ENCODE results near the gene PHIP. TPM values are rescaled to one million over a fixed set of nuclear protein-coding genes. Genes with fewer than 3 reads are reported as not detected.

PHIP gene
- total RNA-seq, 1 donor from 2014 or later = 129 TPM

DNA sequence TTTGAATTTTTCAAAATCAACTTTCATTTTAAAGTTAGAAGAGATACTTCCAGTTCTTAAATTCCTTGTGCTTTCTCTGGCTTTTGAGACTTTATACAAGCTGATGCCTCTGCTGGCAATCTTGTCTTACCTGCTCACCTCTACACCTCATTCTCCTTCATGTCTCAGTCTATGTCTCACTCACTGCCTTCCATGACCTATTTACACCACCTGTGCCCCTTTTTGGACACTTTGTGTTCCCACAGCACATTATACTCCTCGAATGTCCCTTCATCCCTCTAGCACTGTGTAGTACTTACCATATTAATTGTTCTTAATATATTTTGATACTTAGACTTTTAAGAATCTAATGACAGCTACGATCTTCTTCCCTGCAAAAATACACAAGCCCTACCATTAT is 15.3 kb downstream of the PHIP start:
- Histone ChIP-seq H3K4me1 (peaks cover 11% of the 10 kb centered on the region), H3K4me3 (no peak overlapping the region), H3K27ac (peak overlapping the region; percentile 13), H3K79me2 (ENCODE audit: low read depth) (peaks cover 100% of the 10 kb centered on the region), H3K36me3 (peaks cover 34% of the 10 kb centered on the region), H3K4me2 (no peak overlapping the region), H4K20me1 (ENCODE audit: low read depth) (peaks cover 87% of the 10 kb centered on the region), H2AFZ (replicated peaks) (no peak overlapping the region), H3K9ac (no peak overlapping the region), H3K27me3 (no peaks in the 10 kb centered on the region), H3K9me3 (ENCODE audit: low read depth) (no peaks in the 10 kb centered on the region), H3F3A (ENCODE audit: low read depth) (no peaks in the 10 kb centered on the region)
- H3K4me1 Mint-ChIP-seq = peaks cover 2% of the 10 kb centered on the region
- H3K4me3 Mint-ChIP-seq = no peak overlapping the region
- H3K27me3 Mint-ChIP-seq (ENCODE audit: insufficient read depth, low read depth) = no peaks in the 10 kb centered on the region
- H3K9me3 Mint-ChIP-seq = no peaks in the 10 kb centered on the region
- no peak overlapping the region for H3K27ac Mint-ChIP-seq
- TF ChIP-seq CTCF (IDR thresholded peaks at IDR 0.05) (no peak), EZH2phosphoT487 (IDR thresholded peaks at IDR 0.05) (no peak), EZH2 (IDR thresholded peaks at IDR 0.05) (no peak)
- peaks cover 26% of the 10 kb centered on the region for H3K36me3 Mint-ChIP-seq
- DNase-seq (ENCODE audit: low spot score) = no peak

GRCh38 chr6:79057746-79058145 is 20.3 kb downstream of the PHIP start:
- Histone ChIP-seq H3K4me3 (no peak overlapping the region), H3K79me2 (ENCODE audit: low read depth) (peaks cover 99% of the 10 kb centered on the region), H3K4me2 (no peak overlapping the region), H3K9ac (no peak overlapping the region), H3K27me3 (no peaks in the 10 kb centered on the region), H2AFZ (replicated peaks) (no peak overlapping the region), H3K27ac (no peak overlapping the region), H4K20me1 (ENCODE audit: low read depth) (peaks cover 50% of the 10 kb centered on the region), H3K4me1 (no peaks in the 10 kb centered on the region), H3K9me3 (ENCODE audit: low read depth) (no peaks in the 10 kb centered on the region), H3K36me3 (peaks cover 69% of the 10 kb centered on the region), H3F3A (ENCODE audit: low read depth) (no peaks in the 10 kb centered on the region)
- TF ChIP-seq CTCF (IDR thresholded peaks at IDR 0.05) = no peak
- no peak for TF ChIP-seq EZH2phosphoT487 (IDR thresholded peaks at IDR 0.05)
- TF ChIP-seq EZH2 (IDR thresholded peaks at IDR 0.05) = no peak
- H3K4me1 Mint-ChIP-seq = no peaks in the 10 kb centered on the region
- no peak for DNase-seq (ENCODE audit: low spot score)
- H3K36me3 Mint-ChIP-seq = peaks cover 55% of the 10 kb centered on the region
- no peak overlapping the region for H3K27ac Mint-ChIP-seq
- H3K9me3 Mint-ChIP-seq = peaks cover under 1% of the 10 kb centered on the region
- no peaks in the 10 kb centered on the region for H3K27me3 Mint-ChIP-seq (ENCODE audit: insufficient read depth, low read depth)
- H3K4me3 Mint-ChIP-seq = no peak overlapping the region

GRCh38 chr6:79056226-79056625 is 21.8 kb downstream of the PHIP start:
- Histone ChIP-seq H3K9ac (no peak overlapping the region), H3F3A (ENCODE audit: low read depth) (peaks cover 7% of the 10 kb centered on the region), H3K4me1 (no peaks in the 10 kb centered on the region), H3K27ac (no peak overlapping the region), H3K9me3 (ENCODE audit: low read depth) (no peaks in the 10 kb centered on the region), H3K4me3 (no peak overlapping the region), H3K27me3 (no peaks in the 10 kb centered on the region), H2AFZ (replicated peaks) (no peak overlapping the region), H4K20me1 (ENCODE audit: low read depth) (peaks cover 36% of the 10 kb centered on the region), H3K79me2 (ENCODE audit: low read depth) (peaks cover 99% of the 10 kb centered on the region), H3K36me3 (peaks cover 80% of the 10 kb centered on the region), H3K4me2 (no peak overlapping the region)
- Mint-ChIP-seq H3K9me3 (peaks cover 3% of the 10 kb centered on the region), H3K27ac (no peak overlapping the region), H3K4me1 (no peaks in the 10 kb centered on the region), H3K27me3 (ENCODE audit: insufficient read depth, low read depth) (no peaks in the 10 kb centered on the region), H3K36me3 (peaks cover 67% of the 10 kb centered on the region), H3K4me3 (no peak overlapping the region)
- no peak for TF ChIP-seq EZH2 (IDR thresholded peaks at IDR 0.05)
- no peak for TF ChIP-seq EZH2phosphoT487 (IDR thresholded peaks at IDR 0.05)
- no peak for TF ChIP-seq CTCF (IDR thresholded peaks at IDR 0.05)
- no peak for DNase-seq (ENCODE audit: low spot score)
